HG02852 (cell line): Measurements from ENCODE around the gene CLINT1.
A peak's percentile ranks its signal among the peaks of the same experiment; 100 is the strongest.
"Not testable (repeated sequence)": the region's sequence is repeated elsewhere in the genome, so short reads cannot be mapped to it uniquely, and the experiment has no call there.

Source experiments
- ATAC-seq: cut with Tn5 transposase; IDR thresholded peaks from one replicate; pipeline ENCODE4 v1.9.1; 2021; ENCODE audit warnings: mild to moderate bottlenecking, moderate library complexity; ENCODE audit not compliant: unreplicated experiment

The CLINT1 gene

GRCh38 chr5:157864067-157864466, 5.1 kb upstream of the CLINT1 start:
- no peak for ATAC-seq

DNA sequence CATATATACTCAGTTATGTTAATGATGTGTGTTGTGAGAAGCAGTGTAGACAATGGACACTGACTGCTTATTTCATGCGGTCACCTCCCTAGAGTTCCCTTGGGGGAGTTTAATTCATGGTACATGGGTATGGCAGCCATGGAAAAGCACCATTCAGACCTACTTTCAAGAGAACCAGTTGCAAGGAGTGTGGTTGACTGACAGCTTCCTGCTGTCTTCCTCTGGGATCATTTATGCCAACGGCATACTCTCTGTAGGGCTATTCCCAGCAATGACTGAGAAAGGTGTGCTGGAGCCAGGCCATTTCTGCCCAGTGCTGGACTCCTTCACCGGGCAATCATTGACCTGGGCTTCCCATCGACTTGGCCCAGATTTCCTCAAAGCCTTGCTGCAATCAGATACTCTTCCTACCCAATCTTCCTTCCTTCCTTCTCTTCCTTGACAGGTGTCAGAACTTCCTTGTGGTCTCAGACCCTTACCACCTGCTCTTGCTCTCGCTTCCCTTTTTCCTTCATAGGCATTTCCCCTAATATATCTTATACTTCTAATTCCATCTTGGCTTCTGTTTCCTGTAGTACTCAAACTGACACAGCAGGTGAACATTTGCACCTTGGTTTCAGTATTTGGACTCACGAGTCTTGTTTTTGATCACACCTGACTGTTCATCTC, 3.4 kb upstream of the CLINT1 start:
- no peak for ATAC-seq

GRCh38 chr5:157860898-157861890, 2.2 kb upstream of the CLINT1 start:
- ATAC-seq, result peak; percentile 71

GRCh38 chr5:157859227-157859575, 256 bp upstream of the CLINT1 start:
- ATAC-seq, result no peak

DNA sequence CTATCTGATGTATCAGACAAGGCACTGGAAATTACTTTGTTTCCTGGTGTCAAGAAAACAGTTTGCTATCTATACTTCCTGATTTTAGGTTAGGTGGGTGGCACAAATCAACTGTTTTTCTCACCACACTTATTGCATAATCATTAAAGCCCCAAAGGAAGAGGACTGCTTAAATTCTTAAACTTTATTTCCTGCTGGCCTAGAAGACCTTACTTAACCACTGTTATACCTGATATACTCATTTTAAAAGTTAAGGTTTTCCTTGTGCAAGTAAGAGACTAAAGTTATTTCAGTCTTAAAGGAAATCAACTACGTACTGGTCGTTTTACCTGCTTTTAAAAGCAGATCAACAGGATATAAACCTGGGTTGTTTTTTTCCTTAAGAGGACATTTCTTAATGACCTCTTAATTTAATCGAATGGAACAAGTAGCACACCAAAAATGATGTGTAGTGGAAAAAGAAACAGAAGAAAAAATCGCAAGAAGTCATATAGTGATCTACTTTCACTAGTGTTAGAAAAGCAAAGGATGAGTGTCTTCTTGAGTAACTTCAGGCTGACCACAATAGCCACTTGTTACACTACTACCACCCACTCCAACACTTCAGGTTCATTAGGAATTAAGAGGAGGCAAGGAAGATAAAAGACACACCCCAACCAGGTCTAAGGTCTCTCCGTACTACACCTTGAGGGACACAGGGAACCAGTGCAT, 974 bp downstream of the CLINT1 start:
- ATAC-seq, result no peak

DNA sequence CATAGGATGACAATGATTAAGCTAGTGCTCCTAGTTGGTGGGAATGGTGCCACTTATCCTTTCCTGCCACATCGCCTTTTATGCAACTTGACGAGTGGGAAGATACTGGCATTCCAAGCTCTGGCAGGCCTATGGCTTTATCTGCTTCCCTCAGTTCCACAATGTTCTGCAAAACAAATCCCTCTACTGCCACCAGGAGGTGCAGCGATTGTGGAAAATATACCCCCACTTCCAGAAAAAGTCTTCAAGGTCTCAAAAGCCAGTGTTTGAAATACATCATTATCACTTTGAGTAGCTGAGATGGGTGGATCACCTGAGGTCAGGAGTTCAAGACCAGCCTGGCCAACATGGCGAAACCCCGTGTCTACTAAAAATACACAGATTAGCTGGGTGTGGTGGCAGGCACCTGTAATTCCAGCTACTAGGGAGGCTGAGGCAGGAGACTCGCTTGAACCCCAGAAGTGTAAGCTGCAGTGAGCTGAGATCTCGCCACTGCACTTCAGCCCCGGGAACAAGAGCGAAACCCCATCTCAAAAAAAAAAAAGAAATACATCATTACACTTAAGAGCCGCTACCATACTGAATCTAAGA, 3.4 kb downstream of the CLINT1 start:
- ATAC-seq, result no peak

- ATAC-seq, result not testable (repeated sequence)
Observed at GRCh38 chr5:157853365-157853764, 5.6 kb downstream of the CLINT1 start.

DNA sequence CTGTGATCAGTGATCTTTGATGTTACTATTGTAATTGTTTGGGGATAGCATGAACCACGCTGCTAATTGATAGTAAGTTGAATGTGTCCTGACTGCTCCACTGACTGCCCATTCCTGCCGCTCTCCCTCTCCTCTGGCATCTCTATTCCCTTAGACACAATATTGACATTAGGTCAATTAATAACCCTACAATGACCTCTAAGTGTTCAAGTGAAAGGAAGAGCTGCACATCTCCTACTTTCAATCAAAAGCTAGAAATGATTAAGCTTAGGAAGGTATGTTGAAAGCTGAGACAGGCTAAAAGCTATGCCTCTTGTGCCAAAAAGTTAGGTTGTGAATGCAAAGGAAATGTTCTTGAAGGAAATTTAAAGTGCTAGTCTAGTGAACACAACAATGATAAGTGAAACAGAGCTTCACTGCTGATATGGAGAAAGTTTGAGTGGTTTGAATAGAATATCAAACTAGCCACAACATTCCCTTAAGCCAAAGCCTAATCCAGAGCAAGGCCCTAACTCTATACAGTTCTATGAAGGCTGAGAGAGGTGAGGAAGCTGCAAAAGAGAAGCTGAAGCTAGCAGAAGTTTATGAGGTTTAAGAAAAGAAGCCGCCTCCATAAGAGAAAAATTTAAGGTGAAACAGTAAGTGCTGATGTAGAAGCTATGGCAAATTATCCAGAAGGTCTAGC, 12.9 kb downstream of the CLINT1 start:
- no peak for ATAC-seq

DNA sequence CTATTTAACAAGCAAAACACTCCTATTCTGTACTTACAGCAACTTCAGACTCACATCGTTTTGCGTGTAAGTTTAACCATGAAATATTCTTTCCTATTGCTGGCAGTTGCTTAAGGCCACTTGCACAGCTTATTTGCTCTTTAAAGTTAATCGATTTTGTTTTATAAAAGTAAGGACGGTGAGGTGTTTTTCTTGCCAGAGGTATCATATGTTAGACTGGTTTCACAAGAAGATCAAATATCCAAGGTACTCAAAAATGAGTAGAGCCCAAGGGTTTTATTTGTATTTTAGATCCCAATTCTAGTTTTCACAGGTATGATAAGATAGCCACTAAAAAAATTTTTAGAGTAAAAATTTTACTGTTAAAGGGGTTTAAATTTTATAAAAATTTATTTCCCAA, 16.2 kb downstream of the CLINT1 start:
- ATAC-seq, result no peak

DNA sequence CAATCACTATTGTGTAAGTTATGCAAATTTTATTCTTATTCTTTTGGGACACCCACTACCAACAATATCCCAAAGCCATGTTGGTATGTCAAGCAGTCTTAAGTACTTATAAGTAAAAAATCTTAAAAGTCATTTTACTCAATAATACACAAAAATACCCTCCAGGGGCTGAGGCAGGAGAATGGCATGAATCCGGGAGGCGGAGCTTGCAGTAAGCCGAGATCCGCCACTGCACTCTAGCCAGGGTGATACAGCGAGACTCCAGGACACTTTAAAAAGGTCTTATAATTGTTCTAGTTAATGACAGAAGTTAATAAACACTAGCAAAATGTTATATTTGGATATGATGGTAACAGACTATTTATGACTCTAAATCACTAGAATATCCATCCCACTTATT, 16.8 kb downstream of the CLINT1 start:
- no peak for ATAC-seq

DNA sequence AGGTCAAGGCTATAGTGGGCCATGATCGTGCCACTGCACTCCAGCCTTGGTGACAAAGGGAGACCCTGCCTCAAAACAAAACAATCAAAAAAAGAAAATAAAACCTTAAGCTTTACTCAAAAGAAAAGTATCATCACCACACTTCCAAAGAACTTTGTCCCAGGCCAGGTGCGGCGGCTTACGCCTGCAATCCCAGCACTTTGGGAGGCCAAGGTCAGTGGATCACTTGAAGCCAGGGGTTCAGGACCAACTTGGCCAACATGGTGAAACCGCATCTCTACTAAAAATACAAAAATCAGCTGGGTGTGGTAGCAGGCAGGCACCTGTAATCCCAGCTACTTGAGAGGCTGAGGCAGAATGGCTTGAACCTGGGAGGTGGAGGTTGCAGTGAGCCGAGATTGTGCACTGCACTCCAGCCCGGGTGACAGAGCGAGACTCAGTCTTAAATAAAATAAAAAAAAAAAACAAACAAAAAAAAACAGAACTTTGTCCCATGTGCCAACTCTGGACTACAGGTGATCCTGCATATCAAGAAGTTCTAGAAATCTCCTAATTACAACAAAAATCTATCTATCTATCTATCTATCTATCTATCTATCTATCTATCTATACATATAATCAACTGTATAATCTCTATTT, 19.7 kb downstream of the CLINT1 start:
- ATAC-seq, result no peak

- no peak for ATAC-seq
Observed at GRCh38 chr5:157836121-157836753, 22.7 kb downstream of the CLINT1 start.

DNA sequence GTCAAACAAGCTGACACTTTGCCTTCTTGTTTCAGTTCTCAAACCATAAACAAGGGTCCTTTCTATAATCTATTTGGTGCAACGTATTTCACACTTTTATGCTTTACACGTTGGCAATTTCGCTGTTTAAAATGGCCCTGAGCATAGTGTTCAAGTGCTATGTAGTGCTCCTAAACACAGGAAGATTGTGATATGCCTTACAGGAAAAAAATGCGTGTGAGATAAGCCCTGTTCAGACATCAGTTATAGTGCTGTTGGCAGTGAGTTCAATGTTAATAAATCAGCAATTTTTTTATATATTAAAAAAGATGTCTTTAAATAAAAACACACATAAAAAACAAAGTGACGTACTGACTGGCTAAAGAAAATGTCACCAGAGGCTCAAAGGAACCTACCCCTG, 23.9 kb downstream of the CLINT1 start:
- no peak for ATAC-seq

GRCh38 chr5:157828944-157829639, 29.9 kb downstream of the CLINT1 start:
- no peak for ATAC-seq

DNA sequence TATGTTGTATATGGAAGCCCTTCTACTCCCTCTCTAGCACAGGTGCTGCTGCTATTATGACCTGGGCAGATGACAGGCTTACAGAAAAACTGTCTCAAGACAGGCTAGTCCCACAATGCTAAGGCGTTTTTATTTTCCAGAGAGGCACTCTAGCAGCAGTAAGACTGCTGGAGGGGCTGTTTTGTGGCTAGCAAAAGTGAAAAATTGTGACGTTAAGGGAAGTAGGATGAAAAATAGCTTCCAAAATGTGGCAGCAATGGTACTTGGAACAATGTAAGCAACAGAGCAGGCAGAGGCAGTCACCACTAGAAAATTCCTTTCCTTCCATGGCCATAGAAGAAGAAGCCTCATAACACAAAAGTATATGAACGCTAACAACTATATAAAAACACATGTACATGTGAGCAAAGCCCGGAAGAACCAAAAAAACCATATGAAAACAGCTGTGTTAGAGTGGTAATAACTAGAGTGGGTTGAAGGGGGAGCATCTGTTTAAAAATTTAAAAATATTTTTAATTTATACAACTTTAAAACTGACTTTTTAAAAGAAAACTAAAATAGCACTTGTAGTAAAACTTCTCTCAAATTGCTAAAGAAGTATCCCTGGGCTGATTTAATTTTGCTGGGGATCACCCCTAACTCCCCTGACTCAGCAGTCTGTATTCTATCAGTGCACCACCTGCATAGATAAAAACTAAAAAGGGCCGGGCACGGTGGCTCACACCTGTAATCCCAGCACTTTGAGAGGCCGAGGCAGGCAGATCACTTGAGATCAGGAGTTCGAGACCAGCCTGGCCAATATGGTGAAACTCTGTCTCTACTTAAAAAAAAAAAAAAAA, 30.6 kb downstream of the CLINT1 start:
- no peak for ATAC-seq

DNA sequence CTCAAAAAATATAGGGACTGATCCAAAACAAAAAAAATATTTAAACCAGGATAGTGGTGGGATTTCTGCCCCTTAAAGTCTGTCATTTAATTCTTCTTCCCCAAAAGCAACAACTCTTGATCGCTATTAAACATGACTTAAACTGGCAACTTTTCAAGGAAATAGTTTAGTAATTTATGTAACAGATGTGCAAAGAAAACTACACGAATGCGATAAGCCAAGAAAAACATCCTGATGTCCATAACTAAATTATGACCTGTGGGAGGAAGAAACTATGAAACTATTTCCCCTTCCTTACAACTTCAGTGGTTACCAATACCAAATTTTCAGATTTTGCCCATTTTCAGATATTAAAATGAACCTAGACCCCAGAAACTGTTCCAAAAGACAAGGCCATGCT, 31.5 kb downstream of the CLINT1 start:
- no peak for ATAC-seq

GRCh38 chr5:157823655-157824054, 35.3 kb downstream of the CLINT1 start:
- ATAC-seq, result no peak
